ENCODE data around the gene PAX2. TPM values are rescaled to one million over a fixed set of nuclear protein-coding genes. Genes with fewer than 3 reads are reported as not detected.

Gene PAX2
- total and polyA plus RNA-seq, 2 experiments from 2014 or later = not detected

DNA sequence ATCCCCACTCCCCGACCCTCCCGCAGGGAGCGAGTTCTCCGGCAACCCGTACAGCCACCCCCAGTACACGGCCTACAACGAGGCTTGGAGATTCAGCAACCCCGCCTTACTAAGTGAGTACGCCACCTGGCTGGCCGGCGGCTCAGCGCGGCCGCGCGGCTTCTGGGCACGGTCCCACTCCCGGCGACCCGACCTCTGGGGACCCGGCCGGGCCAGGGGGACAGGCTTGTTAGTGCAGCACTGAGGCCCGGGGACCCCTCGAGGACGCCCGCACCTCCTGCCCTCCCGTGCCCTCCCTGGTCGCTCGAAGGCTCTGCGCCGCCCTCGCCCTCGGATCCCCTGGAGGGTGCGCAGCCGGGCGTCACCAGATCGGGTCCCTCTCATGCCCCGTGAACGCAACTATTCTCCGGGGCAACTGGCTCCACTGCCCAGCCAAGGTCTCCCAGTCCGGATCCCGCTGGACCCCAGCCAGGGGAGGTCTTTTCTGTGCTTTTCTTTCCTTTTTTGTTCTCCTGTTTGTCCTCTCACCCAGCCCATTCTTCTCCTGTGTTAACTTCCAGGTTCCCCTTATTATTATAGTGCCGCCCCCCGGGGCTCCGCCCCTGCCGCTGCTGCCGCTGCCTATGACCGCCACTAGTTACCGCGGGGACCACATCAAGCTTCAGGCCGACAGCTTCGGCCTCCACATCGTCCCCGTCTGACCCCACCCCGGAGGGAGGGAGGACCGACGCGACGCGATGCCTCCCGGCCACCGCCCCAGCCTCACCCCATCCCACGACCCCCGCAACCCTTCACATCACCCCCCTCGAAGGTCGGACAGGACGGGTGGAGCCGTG lies 81.8 kb downstream of the PAX2 start:
- Histone ChIP-seq H3K4me2 (peak overlapping the region; percentile 93), H3K36me3 (replicated peaks; ENCODE audit: insufficient read depth, low read depth) (no peaks in the 10 kb centered on the region), H3K9me2 (replicated peaks; ENCODE audit: insufficient read depth) (no peaks in the 10 kb centered on the region), H3K9me3 (ENCODE audit: low read depth) (no peaks in the 10 kb centered on the region), H3K27me3 (peaks cover 99% of the 10 kb centered on the region), H3K4me3 (no peak overlapping the region), H2AFZ (peak overlapping the region; percentile 63), H3K79me2 (no peaks in the 10 kb centered on the region), H3K27ac (no peak overlapping the region), H3K4me1 (ENCODE audit: insufficient read depth) (peaks cover 34% of the 10 kb centered on the region), H4K20me1 (ENCODE audit: insufficient read depth, poor library complexity, severe bottlenecking) (no peaks in the 10 kb centered on the region)
- TF ChIP-seq, protein P1, sequence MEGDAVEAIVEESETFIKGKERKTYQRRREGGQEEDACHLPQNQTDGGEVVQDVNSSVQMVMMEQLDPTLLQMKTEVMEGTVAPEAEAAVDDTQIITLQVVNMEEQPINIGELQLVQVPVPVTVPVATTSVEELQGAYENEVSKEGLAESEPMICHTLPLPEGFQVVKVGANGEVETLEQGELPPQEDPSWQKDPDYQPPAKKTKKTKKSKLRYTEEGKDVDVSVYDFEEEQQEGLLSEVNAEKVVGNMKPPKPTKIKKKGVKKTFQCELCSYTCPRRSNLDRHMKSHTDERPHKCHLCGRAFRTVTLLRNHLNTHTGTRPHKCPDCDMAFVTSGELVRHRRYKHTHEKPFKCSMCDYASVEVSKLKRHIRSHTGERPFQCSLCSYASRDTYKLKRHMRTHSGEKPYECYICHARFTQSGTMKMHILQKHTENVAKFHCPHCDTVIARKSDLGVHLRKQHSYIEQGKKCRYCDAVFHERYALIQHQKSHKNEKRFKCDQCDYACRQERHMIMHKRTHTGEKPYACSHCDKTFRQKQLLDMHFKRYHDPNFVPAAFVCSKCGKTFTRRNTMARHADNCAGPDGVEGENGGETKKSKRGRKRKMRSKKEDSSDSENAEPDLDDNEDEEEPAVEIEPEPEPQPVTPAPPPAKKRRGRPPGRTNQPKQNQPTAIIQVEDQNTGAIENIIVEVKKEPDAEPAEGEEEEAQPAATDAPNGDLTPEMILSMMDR (IDR thresholded peaks at IDR 0.05; ENCODE audit: poor library complexity) = peak; percentile 42
- TF ChIP-seq EZH2 (IDR thresholded peaks at IDR 0.05; ENCODE audit: borderline replicate concordance) = peak; percentile 10
- TF ChIP-seq EZH2phosphoT487 (IDR thresholded peaks at IDR 0.05; ENCODE audit: low read depth, severe bottlenecking, unreplicated experiment) = peak; percentile 8
- DNase-seq (ENCODE audit: low spot score) = peak; percentile 64
- WGBS (ENCODE audit: low lambda C conversion rate, missing lambda C conversion rate) = 3% methylated on average over 45 of the region's 68 CpGs

DNA sequence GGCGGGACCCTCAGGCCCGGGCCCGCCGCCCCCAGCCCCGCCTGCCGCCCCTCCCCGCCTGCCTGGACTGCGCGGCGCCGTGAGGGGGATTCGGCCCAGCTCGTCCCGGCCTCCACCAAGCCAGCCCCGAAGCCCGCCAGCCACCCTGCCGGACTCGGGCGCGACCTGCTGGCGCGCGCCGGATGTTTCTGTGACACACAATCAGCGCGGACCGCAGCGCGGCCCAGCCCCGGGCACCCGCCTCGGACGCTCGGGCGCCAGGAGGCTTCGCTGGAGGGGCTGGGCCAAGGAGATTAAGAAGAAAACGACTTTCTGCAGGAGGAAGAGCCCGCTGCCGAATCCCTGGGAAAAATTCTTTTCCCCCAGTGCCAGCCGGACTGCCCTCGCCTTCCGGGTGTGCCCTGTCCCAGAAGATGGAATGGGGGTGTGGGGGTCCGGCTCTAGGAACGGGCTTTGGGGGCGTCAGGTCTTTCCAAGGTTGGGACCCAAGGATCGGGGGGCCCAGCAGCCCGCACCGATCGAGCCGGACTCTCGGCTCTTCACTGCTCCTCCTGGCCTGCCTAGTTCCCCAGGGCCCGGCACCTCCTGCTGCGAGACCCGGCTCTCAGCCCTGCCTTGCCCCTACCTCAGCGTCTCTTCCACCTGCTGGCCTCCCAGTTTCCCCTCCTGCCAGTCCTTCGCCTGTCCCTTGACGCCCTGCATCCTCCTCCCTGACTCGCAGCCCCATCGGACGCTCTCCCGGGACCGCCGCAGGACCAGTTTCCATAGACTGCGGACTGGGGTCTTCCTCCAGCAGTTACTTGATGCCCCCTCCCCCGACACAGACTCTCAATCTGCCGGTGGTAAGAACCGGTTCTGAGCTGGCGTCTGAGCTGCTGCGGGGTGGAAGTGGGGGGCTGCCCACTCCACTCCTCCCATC lies 82.7 kb downstream of the PAX2 start:
- DNase-seq (ENCODE audit: low spot score) = peak; percentile 74
- TF ChIP-seq EZH2phosphoT487 (IDR thresholded peaks at IDR 0.05; ENCODE audit: low read depth, severe bottlenecking, unreplicated experiment) (peak; percentile 51), EZH2 (IDR thresholded peaks at IDR 0.05; ENCODE audit: borderline replicate concordance) (peak; percentile 20)
- TF ChIP-seq, protein P1 (IDR thresholded peaks at IDR 0.05; ENCODE audit: poor library complexity) = peak; percentile 26
- Histone ChIP-seq H3K27ac (no peak overlapping the region), H4K20me1 (ENCODE audit: insufficient read depth, poor library complexity, severe bottlenecking) (no peaks in the 10 kb centered on the region), H3K27me3 (peaks cover 99% of the 10 kb centered on the region), H2AFZ (peak overlapping the region; percentile 63), H3K4me3 (no peak overlapping the region), H3K9me3 (ENCODE audit: low read depth) (no peaks in the 10 kb centered on the region), H3K36me3 (replicated peaks; ENCODE audit: insufficient read depth, low read depth) (no peaks in the 10 kb centered on the region), H3K4me2 (peak overlapping the region; percentile 93), H3K9me2 (replicated peaks; ENCODE audit: insufficient read depth) (no peaks in the 10 kb centered on the region), H3K4me1 (ENCODE audit: insufficient read depth) (peaks cover 34% of the 10 kb centered on the region), H3K79me2 (no peaks in the 10 kb centered on the region)
- WGBS (ENCODE audit: low lambda C conversion rate, missing lambda C conversion rate) = 3% methylated on average over 62 of the region's 69 CpGs

DNA sequence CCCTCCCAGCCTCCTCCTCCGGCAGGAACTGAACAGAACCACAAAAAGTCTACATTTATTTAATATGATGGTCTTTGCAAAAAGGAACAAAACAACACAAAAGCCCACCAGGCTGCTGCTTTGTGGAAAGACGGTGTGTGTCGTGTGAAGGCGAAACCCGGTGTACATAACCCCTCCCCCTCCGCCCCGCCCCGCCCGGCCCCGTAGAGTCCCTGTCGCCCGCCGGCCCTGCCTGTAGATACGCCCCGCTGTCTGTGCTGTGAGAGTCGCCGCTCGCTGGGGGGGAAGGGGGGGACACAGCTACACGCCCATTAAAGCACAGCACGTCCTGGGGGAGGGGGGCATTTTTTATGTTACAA lies 83.3 kb downstream of the PAX2 start:
- Histone ChIP-seq H3K79me2 (no peaks in the 10 kb centered on the region), H3K9me2 (replicated peaks; ENCODE audit: insufficient read depth) (no peaks in the 10 kb centered on the region), H3K27me3 (peaks cover 99% of the 10 kb centered on the region), H3K27ac (no peak overlapping the region), H2AFZ (peak overlapping the region; percentile 63), H3K4me2 (peak overlapping the region; percentile 93), H3K9me3 (ENCODE audit: low read depth) (no peaks in the 10 kb centered on the region), H3K36me3 (replicated peaks; ENCODE audit: insufficient read depth, low read depth) (no peaks in the 10 kb centered on the region), H3K4me3 (no peak overlapping the region), H3K4me1 (ENCODE audit: insufficient read depth) (peaks cover 34% of the 10 kb centered on the region), H4K20me1 (ENCODE audit: insufficient read depth, poor library complexity, severe bottlenecking) (no peaks in the 10 kb centered on the region)
- DNase-seq (ENCODE audit: low spot score) = peak; percentile 49
- 2% methylated on average over 19 of the region's 20 CpGs for WGBS (ENCODE audit: low lambda C conversion rate, missing lambda C conversion rate)
- TF ChIP-seq EZH2phosphoT487 (IDR thresholded peaks at IDR 0.05; ENCODE audit: low read depth, severe bottlenecking, unreplicated experiment) (no peak), EZH2 (IDR thresholded peaks at IDR 0.05; ENCODE audit: borderline replicate concordance) (no peak)

All from hepatocyte (in vitro differentiated cells).